ENCODE data around the gene HTR2A. TPM values are rescaled to one million over a fixed set of nuclear protein-coding genes. Genes with fewer than 3 reads are reported as not detected.

HTR2A gene
- total RNA-seq, 1 experiment from 2014 or later: not detected

DNA sequence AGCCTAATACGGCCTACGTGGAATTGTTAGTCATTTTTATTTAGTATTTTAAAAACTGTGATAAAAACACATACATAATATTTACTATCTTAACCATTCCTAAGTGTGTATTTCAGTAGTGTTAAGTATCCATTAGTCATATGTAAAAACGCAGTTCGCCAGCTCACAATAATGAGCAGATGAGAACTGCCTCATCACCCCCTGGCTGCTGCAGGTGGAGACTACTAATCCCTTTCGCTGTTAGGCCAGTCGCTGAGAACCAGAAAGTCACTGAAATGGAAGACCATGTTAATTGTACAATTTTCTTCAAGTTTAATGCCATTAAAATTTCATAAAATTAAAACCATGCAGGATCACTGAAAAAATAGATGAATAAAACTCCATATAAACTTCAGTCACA, 101.5 kb downstream of the HTR2A start:
- DNase-seq (ENCODE audit: low read depth in 1 of 2, low spot score in 2 of 2): no peak
- Histone ChIP-seq H3K27ac (no peak overlapping the region), H3K36me3 (peaks cover 26% of the 10 kb centered on the region), H3K9me3 (replicated peaks) (no peaks in the 10 kb centered on the region), H3K4me3 (no peak overlapping the region), H3K4me1 (replicated peaks) (peaks cover 13% of the 10 kb centered on the region), H3K27me3 (replicated peaks) (no peaks in the 10 kb centered on the region)

DNA sequence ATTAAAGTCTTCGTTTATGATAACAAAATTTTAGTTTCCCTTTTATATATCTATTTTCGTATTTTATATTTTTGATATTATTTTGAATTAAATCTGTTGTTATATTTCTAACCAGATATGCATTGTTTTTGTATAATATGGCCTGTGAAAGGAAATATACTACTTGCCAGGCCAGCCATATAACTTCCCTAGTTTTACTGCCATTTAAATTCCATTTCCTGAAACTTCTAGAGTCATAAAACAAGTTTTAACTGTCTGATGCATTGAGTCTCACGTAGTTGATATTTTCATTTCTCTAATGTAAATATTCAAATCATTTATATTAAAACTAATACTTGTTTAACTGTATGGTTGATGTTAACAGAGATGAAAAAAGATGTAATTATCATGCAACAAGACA, 113.3 kb downstream of the HTR2A start:
- peaks cover 8% of the 10 kb centered on the region for H3K4me1 ChIP-seq (replicated peaks)
- H3K9me3 ChIP-seq (replicated peaks): no peaks in the 10 kb centered on the region
- no peak overlapping the region for H3K4me3 ChIP-seq
- H3K36me3 ChIP-seq: peaks cover 66% of the 10 kb centered on the region
- H3K27ac ChIP-seq: no peak overlapping the region
- DNase-seq (ENCODE audit: low read depth in 1 of 2, low spot score in 2 of 2): no peak
- H3K27me3 ChIP-seq (replicated peaks): no peaks in the 10 kb centered on the region

- Histone ChIP-seq H3K4me3 (no peak overlapping the region), H3K9me3 (replicated peaks) (no peaks in the 10 kb centered on the region), H3K4me1 (replicated peaks) (peaks cover 8% of the 10 kb centered on the region), H3K36me3 (peaks cover 74% of the 10 kb centered on the region), H3K27ac (no peak overlapping the region), H3K27me3 (replicated peaks) (no peaks in the 10 kb centered on the region)
- no peak for DNase-seq (ENCODE audit: low read depth in 1 of 2, low spot score in 2 of 2)
These were observed 114.2 kb downstream of the HTR2A start for GRCh38 chr13:46782691-46783090.

GRCh38 chr13:46782066-46782465, 114.8 kb downstream of the HTR2A start:
- Histone ChIP-seq H3K4me1 (replicated peaks) (peaks cover 8% of the 10 kb centered on the region), H3K9me3 (replicated peaks) (no peaks in the 10 kb centered on the region), H3K4me3 (no peak overlapping the region), H3K36me3 (peaks cover 79% of the 10 kb centered on the region), H3K27me3 (replicated peaks) (no peaks in the 10 kb centered on the region), H3K27ac (no peak overlapping the region)
- no peak for DNase-seq (ENCODE audit: low read depth in 1 of 2, low spot score in 2 of 2)

Other genes with a start within 250 kb of the HTR2A start
- gene ESD, start 99.9 kb downstream of the HTR2A start, total RNA-seq (2014; rRNA removed; shearing (Covaris generic)): 98.2 and 108 TPM in 2 replicates